Fibroblast of skin of scalp (primary cell): ENCODE results near the gene TTYH3.

Source experiments
- DNase-seq: peaks from one replicate; pipeline ENCODE4 v3.0.0-alpha.2; 2013

Gene TTYH3

DNA sequence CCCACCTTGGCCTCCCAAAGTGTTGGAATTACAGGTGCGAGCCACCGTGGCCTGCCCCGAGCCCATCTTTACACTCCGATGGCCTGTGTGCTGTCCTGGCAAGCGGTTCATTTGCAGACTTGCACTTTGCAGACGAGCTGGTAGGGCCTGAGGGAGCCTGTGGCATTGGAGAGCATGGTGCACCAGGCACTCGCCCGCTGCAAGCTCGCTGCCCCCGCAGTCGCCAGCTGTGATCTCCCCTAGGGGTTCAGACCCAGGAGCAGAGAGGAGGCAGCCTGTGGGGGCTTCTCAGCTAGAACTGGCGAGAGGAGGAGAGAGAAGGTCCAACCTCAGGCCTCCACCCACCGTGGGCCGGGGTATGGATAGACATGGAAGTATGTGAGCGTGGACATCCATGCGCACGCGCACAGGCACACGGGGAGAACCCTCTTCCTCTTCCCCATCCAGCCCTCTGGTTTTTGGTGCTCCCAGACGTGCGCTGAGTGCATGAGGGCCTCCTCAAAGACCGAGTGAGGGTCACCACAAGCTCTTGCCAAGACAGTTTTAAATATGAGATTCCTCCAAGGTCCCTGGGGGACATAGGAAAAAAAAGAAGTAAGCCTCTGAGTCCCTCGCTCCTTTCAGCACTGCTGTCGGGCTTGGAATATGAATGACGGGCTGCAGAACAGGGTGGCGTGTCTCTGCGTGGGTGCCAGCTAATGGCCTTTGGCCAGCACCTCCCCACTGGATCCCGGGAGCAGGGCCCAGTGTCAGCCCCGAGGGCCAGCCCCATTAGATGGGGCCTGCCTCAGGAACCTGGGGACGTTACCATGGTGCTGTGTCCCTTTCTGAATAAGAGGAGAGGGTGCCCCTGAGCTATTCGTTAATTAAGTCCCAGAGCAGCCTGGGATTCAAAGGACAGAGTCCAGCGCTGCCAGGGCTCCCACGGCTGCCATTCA is 15.1 kb upstream of the TTYH3 start:
- no peak for DNase-seq

DNA sequence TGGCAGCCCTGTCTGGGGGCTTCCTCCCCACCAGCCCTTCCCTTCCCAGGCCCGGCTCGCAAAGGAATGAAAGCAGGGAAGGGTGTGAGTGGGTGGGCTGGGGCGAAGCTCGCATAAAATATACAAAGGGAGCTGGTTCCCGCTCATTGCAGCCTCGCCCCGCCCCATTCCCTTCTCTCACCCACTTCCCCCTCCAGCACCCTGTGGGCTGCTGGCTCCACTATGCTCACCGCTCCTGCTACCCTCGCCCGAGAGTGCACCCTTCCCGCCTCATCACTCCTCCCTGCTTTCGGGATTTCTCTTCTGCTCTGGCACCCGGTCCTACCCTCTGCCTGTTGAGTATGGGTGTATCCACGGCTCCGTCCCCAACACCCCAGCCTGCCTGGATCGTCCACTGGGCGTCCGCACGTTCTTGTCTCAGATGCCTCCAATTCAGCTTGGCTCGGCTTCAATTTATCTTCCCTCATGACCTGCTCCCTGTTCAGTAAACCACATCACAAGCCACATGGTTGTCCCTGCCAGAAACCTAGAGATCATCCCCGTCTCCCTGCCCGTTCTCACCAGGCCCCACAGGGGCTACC is 14.4 kb upstream of the TTYH3 start:
- no peak for DNase-seq

DNA sequence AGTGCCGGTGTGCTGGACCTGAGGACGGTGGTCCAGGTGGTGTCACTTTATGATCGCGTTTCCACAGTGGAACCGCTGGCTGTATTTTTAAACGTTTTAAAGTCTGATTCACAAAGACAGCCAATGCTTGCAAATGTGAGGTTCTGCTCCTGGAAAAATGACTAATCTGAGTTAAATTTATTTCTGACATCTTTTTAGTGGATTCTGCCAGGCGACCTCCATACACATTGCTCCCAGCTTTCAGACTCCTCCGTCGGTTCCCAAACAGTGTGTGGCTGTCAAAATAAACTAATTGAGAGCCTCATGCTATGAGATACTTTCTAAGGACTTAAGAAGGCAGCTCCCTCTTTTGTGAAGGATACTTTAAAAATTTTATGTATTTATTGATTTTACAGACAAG is 12.7 kb upstream of the TTYH3 start:
- DNase-seq: peak; percentile 74

DNA sequence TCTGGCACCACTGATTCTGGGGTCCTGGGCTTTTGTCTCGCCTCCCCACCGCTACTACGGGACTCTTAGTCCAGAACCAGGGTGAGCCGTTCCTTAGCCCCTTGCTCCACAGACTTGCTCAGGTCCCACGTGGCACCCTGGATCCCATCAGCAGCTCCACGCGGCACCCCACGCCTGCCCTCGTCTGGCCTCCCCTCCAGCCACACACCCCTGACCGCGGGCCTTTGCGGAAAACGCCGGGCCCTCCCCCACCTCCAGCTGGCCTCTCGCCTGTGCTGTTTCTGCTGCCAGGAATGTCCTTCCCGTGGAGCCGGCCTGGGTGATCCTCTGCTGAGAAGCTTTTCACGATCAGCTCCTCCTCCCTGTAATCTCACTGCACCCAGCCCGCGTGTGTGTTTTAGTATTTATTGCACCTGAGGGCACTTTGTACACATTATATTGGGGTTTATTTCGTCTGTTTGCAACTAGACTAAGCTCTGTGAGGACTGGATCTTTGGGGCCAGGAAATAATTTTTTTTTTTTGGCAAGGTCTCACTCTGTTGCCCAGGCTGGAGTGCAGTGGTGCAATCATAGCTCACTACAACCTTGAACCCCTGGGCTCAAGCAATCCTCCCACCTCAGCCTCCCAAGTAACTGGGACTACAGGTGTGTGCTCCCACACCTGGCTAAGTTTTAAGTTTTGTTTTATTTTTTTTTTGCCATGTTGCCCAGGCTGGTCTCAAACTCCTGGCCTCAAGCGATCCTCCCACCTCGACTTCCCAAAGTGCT is 10.5 kb upstream of the TTYH3 start:
- DNase-seq: peak; percentile 62

DNA sequence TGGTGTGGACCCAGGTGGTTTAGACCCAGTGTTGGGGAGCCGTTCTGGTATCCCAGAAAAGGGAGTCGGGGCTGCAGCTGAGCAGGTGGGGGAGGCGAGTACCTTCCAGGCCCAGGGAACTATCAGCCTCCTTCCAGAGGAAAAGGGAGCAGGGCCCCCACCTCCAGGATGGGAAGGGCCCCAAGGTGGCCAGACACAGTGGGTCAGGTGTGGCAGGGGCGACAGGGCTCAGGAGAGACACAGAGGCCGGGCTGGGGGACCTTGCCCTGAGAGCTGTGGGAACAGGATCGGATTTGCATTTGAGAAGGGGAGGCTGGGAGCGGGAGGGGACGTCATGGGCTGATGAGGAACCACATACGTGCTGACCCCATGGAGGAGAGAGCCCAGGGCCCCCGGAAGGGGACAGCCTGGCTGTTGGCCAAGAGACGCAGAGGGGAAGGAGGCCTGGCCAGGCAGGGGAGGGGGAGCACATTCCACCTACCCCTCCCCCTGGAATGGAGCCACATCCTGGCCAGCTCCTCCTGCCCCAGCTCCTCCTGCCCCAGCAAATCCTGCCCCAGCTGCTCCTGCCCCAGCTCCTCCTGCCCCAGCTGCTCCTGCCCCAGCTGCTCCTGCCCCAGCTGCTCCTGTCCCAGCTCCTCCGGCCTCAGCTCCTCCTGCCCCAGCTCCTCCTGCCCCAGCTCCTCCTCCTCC is 9.7 kb upstream of the TTYH3 start:
- DNase-seq: peak; percentile 42

DNA sequence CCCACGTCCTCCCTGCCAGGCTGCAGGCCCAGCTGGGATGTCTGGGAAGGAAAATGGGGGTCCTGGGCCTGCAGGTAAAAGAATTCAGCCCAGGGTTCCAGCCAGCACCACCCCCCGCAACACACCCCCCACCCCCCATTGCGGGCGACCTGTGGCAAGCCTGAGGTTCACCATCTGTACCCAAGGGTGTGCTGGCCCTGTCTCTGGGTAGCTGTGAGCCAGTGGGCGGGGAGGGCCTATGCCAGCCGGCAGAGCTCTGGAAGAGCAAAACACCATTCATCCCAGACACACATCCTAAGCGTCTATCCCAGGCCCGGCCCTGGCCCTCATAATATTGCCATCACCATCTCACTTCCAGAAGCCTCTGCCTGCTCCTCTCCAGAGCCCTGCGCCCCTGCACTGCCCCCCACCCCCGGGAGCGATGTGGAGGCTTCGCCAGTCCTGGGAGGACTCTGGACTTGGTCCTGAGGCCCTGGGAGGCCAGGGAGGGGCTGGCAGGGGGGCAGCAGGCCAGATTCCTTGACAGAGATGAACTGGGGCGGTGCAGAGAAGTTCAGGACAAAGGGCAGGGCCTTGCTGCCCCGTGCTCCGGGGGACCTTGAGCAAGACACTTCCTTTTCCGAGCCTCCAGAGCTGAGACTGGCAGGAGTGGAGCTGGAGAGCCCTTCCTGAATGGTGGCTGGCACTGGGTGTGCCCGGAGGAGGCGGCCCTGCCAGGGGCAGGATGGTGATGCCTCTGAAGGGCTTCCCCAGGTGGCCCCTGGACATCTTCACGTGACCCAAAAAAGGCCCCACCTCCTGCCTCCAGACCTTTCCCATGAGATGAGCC is 8.7 kb upstream of the TTYH3 start:
- DNase-seq: no peak

DNA sequence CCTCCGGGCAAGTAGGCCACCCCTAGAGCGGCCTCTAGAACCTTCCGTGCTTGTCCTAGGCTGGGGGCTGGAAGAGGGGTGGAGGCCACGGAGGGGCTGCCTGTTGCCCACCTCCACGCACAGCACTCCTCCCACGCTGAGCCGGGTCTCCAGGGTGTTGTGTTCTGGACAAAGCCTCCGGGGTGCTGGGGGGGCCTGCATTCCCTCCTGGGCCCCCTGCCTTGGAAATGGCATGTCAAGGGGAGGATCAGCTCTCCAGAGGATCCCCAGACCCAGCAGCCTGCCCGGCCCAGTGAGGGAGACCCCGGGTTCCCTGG is 8.1 kb upstream of the TTYH3 start:
- DNase-seq: no peak

DNA sequence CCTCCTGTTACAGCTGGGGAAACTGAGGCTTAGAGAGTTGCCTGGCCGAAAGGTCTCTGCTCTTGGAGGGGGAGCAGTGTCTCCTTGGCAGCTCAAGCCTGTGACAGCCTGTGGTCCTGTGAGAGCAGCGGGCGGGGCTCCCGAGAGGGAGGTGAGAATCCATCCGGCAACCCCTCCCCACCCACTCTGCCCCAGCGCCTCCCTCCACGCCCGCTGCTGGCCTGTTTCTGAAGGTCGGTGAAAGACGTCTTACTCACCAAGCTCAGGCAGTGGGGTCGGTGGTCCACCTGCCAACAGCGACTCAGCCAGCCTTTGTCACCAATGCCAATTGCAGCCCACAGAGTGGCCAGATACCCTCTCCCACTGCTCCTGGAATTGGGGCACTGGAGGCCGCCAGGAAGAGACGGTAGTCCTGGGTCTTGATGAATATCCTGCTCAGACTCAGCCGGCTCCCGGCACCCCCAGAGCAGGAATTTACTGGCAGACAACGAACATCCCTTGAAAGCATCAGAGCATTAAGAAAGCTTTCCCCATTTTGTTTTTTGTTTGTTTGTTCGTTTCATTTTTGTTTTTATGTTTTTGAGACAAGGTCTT is 7.4 kb upstream of the TTYH3 start:
- DNase-seq: no peak

DNA sequence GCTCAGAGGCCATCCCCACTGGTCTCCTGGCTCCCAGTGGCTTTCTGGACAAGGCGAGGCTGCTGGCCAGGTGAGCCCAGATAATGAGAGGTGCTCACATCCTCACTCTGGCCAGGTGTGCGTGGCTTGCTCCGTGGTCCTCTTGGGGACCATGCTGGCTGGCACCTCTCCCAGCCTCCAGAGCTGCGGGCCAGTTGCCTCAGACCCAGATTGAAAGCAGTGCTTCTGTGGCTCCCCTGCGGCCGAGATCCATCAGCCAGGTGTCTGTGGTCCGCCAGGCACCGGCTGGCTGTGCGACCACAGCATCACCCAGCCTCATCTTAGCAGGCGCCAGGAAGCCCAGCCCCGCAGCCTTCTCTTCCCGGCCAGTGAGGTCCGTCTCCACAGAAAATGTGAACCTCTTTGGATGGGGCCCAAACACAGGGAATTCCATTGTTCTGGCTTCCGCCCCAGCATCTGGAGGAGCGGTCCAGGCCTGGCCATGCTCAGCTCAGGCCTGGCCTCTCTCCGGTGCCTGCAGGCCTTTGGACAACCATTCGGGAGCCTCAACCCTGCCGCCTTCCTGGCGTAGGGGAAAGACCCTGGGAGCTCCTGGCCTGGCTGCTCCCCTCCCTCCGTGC is 5.2 kb upstream of the TTYH3 start:
- DNase-seq: peak; percentile 47

DNA sequence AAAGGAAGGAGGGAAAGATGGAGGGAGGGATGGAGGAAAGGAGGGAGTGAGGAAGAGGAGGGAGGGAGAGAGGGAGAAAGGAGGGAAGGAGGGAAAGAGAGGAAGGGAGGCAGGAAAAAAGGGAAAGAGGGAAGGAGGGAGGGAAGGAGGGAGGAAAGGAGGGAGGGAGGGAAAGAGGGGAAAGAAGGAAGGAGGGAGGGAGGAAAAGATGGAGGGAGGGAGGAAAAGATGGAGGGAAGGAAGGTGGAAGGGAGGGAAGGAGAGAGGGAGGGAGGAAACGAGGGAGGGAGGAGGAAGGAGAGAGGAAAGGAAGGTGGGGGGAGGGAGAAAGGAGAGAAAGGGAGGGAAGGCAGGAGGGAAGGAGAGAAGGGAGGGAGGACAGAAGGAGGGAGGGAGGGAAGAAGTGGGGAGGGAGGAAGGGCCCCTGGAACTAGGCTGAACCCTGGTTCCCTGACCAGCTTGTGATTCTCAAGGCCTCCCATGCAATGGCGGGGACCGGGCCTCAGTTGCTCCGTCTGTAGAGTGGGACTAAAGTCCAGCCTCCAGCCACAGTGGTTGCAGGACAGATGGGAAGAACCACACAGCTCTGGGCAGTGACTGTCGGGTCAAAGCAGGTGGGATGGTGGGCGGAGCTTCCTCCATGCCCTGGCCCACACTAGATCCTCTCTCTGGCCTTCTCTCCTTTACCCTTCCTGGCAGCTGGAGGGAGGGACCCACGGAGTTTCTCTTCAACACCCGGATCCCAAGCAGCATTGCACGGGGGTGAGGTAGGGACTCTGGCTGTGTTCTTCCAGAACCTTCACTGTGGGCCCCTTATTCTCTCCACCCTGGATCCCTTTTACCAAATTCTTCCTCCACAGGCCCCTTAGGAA is 4.3 kb upstream of the TTYH3 start:
- no peak for DNase-seq

DNA sequence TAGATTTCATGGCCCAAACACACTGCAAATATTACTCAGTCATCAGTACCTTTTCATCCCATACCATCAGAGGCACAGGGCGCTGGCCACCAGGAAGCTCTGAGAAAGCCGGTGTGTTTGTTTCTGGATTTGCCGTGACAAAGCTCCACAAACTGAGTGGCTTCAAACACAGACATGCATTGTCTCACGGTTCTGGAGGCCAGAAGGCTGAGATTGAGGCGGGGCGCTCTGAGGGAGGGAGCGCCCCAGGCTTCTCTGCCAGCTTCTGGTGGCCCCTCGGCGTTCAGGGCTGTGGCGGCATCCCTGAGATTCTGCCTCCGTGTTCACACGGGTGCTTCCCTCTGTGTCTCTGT is 3.7 kb upstream of the TTYH3 start:
- no peak for DNase-seq

DNA sequence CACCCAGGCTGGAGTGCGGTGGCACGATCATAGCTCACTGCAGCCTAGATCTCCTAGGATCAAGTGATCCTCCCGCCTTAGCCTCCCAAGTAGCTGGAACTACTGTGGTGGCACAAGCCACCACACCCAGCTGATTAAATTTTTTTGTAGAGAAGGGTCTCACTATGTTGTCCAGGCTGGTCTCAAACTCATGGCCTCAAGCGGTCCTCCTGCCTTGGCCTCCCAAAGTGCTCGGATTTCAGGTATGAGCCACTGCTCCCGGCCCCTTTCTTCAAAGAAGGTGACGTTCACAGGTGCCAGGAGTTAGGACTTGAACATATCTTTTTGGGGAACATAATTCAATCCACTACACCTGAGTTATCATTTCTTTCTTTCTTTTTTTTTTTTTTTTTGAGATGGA is 2.9 kb upstream of the TTYH3 start:
- no peak for DNase-seq

DNA sequence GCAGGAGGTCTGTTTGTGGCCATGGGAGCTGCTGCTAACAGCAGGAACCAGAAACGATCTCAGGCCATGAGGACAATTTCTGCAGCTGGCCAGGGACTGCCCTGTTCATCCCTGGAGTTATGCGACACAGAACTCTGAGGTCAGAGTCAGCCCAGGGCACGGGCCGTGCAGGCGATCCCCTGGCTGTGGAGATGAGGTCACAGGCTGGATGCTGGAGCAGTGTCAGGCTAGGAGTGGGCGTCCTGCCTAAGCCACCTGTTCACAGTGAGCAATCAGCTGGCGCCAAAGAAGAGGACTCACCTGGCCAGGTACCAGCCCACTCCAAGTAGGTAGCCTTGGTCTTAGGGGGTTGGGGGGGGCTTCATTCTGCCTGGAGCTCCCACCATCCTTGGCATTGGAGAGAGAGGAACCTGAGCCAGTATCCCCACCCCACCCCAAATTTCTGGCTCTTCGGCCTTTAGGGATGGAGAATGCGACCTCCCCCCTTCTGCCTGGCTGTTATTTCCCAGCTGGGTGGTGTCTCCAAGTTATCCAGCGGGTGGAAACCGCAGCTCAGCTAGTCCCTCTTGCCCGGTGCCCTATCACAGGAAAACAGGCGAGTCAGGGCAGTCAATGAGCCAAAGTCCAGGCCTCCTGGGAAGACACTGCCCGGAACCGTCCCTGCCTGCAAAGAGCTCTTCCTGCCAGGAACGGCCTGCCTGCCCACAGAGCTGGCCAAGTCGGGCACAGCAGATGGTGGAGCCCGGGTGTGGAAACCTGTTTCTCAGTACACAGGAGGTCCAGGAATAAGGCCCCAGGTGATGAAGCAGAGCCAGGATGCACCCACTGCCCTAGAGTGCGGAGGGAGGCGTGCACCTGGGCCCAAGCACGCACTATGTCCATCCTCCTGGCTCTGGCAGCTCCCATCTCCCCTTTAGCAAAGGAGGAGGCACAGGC is 1.8 kb upstream of the TTYH3 start:
- no peak for DNase-seq

DNA sequence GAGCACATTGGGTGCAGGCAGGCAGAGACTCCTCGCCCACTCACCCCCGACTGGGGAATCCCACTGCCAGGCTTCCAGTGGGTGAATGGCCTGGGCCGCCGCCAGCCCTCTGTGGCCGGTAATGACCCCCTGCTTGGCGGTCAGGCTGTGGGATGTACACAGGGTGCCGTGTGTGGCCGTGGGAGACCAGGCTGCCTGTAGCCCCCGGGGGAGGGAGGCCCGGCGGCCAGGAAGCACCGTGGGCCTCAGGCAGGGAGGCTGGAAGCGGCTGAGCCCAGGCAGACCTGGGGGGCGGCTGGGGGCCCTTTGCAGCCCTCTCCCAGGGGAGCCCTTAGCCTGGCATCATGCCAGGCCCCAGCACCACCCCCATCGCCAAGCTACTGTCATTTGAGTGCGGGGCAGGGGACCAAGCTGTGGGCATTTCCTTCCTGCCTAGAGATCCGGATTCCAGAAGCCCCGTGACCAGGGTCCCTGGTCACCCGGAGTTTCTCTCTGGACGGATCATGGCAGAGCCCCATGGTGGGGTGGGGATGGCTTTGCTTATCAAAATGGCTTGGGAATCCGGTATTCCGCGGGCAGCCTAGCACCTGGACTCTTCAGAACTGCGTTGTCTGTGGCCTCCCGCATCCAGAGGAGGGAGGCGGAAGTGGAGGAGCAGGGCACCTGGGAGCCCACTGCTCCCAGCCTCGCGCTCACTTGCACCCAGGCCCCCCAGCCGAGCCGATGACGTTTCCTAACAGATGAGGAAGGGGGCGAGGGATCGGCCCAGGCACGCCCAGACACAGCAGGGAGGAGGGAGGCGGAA is 1.1 kb downstream of the TTYH3 start:
- DNase-seq: peak; percentile 86

DNA sequence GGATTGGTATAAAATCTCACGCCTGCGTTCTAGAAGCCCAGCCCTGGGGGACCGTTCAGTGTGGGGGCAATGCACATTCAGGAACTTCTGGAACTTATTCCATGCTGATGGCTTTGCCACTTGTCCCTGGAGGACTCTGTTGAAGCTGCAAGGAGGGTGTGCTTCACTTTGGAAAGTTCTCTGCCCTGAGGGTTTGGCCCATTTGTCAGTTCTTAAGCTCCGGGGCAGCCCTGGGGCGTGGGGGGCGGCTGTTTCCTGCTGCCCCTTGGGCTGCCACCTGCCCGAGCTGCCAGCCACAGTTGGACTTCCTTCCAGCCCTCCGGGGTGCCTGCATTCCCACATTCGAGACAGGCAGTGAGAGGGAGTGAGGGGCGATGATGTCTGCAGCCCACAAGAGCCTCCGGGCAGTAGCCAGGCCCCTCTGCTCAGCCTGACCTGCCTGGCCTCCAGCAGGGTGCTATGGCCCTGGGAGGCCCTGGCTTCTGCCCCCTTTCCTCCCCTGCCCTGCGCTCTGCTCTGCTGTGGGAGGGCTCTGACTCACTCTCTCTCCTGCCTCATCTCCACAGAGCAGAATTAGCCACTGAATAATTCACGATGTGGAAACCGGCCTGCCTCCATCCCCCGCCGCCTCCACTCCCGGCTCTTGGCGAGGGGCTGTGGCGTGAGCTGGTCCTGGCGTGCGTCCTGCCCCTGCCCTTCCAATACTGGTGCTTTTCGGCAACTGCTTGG is 1.9 kb downstream of the TTYH3 start:
- peak; percentile 88 for DNase-seq

DNA sequence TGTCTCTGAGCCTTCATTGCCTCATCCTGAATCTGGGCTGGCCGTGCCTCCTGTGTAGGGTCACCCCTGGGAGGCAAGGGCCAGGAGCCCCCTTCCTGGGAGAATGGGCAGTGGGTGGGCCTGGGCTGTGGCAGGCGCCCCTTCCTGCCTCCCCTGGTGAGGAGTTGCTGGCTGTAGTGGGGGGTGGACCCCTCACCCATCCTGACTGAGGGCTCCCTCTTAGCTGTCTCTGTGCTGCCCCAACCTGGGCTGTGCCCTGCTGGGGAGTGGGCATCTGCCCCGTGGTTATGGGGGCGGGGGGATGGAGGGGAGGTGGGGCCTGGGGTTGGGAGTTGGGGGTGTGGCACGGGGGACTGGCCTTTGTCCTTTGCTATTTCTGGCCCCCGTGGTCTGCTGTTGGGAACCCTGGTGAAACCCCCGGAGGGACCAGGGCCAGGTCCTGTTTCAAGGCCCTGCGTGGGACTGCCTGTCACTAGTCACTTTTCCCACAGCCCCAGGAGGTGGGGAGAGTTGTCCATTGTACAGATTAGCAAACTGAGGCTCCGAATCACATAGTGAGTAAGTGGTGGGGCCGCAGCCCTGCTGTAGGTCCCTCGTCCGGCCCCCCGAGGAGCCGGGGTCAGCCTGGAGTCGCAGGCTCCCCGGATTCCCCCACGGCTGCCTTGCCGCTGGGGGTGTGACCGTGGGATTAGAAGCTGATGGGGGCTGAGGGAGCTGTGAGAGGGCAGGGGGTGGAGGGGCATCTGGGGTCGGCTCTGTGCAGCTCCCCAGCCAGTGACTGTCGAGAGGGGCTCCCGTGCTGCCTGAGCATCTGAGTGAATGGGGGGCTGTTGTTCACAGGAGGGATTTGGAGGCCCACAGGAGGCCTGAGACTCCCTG is 2.7 kb downstream of the TTYH3 start:
- no peak for DNase-seq
